ENCODE results near the gene HEYL. TPM values are rescaled to one million over a fixed set of nuclear protein-coding genes. Genes with fewer than 3 reads are reported as not detected.

HEYL gene
- total and polyA plus RNA-seq, 9 of the 15 experiments (the other 6 are each of a cell fraction or from before 2014, with no cell fraction given) = 0.13 to 0.89 (median 0.25) TPM

DNA sequence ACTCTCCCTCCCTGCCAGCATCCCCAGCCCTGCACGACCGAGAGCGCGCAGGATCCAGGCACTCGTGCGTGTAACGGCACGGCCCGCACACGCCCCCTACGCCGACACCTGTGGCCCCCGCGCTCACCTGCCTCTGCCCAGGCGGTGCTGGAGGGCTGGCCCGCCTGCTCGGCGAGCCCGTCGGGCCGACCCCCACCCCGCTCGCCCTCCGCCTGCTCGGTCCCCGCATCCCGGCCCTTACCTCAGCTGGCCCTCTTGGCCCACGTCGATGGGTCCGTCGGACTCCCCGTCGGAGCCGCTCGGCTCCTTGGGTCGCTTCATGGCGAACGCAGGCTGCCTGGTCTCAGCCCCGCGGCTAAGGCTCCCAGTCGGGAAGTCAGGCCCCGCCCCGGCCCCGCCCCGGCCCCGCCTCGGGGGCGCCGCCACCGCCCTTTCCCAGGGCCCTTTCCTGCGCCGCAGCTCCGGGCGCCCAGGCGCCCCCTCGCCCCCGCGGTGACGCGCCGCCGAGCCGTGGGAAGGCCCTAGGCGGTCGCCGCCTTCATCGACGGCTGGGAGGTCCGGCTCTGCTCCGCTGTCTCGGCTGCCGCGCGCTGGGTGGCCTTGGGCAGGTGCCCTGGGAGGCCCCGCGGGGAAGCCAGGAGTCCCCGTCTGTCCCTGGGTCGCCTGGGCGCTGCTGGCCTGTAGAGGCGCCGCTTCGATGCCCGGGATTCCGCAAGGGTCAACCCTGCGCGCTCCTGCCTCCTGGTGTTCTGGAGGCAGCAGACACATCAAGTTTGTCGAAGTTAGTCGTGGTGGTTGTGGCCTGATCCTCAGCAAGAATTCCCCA lies at the start of gene HEYL (continued):
- TF ChIP-seq, protein P1, sequence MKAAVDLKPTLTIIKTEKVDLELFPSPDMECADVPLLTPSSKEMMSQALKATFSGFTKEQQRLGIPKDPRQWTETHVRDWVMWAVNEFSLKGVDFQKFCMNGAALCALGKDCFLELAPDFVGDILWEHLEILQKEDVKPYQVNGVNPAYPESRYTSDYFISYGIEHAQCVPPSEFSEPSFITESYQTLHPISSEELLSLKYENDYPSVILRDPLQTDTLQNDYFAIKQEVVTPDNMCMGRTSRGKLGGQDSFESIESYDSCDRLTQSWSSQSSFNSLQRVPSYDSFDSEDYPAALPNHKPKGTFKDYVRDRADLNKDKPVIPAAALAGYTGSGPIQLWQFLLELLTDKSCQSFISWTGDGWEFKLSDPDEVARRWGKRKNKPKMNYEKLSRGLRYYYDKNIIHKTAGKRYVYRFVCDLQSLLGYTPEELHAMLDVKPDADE (conservative IDR thresholded peaks at IDR 0.05; ENCODE audit: control insufficient read depth, low read depth, low read length) = no peak; the same call in 1 of the 2 replicates
- TF ChIP-seq, protein P2, sequence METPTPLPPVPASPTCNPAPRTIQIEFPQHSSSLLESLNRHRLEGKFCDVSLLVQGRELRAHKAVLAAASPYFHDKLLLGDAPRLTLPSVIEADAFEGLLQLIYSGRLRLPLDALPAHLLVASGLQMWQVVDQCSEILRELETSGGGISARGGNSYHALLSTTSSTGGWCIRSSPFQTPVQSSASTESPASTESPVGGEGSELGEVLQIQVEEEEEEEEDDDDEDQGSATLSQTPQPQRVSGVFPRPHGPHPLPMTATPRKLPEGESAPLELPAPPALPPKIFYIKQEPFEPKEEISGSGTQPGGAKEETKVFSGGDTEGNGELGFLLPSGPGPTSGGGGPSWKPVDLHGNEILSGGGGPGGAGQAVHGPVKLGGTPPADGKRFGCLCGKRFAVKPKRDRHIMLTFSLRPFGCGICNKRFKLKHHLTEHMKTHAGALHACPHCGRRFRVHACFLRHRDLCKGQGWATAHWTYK (CRISPR knock-in tag; IDR thresholded peaks at IDR 0.05) = peak; percentile 33
- TF ChIP-seq EP300 (IDR thresholded peaks at IDR 0.05; ENCODE audit: low read length) (no peak), SRF (CRISPR knock-in tag; IDR thresholded peaks at IDR 0.05) (no peak), POLR2AphosphoS5 (IDR thresholded peaks at IDR 0.05; ENCODE audit: control insufficient read depth, insufficient read depth, low read depth, low read length) (no peak), STAT5B (CRISPR knock-in tag; IDR thresholded peaks at IDR 0.05) (no peak), PTRF (tag; IDR thresholded peaks at IDR 0.05) (no peak), HDAC1 (IDR thresholded peaks at IDR 0.05) (no peak; a peak in 1 of 4 replicates), IRF2 (CRISPR knock-in tag; IDR thresholded peaks at IDR 0.05) (no peak), EZH2 (IDR thresholded peaks at IDR 0.05; ENCODE audit: borderline replicate concordance, low read depth, low read length) (no peak), ZNF75A (CRISPR knock-in tag; IDR thresholded peaks at IDR 0.05) (no peak), FOSL1 (tag; conservative IDR thresholded peaks at IDR 0.05) (peak; percentile 43; the same call in 1 of the 2 replicates), ZNF583 (CRISPR knock-in tag; IDR thresholded peaks at IDR 0.05) (no peak)
- TF ChIP-seq, protein P3, sequence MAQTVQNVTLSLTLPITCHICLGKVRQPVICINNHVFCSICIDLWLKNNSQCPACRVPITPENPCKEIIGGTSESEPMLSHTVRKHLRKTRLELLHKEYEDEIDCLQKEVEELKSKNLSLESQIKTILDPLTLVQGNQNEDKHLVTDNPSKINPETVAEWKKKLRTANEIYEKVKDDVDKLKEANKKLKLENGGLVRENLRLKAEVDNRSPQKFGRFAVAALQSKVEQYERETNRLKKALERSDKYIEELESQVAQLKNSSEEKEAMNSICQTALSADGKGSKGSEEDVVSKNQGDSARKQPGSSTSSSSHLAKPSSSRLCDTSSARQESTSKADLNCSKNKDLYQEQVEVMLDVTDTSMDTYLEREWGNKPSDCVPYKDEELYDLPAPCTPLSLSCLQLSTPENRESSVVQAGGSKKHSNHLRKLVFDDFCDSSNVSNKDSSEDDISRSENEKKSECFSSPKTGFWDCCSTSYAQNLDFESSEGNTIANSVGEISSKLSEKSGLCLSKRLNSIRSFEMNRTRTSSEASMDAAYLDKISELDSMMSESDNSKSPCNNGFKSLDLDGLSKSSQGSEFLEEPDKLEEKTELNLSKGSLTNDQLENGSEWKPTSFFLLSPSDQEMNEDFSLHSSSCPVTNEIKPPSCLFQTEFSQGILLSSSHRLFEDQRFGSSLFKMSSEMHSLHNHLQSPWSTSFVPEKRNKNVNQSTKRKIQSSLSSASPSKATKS (CRISPR knock-in tag; IDR thresholded peaks at IDR 0.05) = no peak
- TF ChIP-seq, protein P4, sequence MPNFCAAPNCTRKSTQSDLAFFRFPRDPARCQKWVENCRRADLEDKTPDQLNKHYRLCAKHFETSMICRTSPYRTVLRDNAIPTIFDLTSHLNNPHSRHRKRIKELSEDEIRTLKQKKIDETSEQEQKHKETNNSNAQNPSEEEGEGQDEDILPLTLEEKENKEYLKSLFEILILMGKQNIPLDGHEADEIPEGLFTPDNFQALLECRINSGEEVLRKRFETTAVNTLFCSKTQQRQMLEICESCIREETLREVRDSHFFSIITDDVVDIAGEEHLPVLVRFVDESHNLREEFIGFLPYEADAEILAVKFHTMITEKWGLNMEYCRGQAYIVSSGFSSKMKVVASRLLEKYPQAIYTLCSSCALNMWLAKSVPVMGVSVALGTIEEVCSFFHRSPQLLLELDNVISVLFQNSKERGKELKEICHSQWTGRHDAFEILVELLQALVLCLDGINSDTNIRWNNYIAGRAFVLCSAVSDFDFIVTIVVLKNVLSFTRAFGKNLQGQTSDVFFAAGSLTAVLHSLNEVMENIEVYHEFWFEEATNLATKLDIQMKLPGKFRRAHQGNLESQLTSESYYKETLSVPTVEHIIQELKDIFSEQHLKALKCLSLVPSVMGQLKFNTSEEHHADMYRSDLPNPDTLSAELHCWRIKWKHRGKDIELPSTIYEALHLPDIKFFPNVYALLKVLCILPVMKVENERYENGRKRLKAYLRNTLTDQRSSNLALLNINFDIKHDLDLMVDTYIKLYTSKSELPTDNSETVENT (CRISPR knock-in tag; IDR thresholded peaks at IDR 0.05) = no peak
- TF ChIP-seq, protein P5, sequence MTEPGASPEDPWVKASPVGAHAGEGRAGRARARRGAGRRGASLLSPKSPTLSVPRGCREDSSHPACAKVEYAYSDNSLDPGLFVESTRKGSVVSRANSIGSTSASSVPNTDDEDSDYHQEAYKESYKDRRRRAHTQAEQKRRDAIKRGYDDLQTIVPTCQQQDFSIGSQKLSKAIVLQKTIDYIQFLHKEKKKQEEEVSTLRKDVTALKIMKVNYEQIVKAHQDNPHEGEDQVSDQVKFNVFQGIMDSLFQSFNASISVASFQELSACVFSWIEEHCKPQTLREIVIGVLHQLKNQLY (CRISPR knock-in tag; conservative IDR thresholded peaks at IDR 0.05) = no peak
- TF ChIP-seq, protein P6, sequence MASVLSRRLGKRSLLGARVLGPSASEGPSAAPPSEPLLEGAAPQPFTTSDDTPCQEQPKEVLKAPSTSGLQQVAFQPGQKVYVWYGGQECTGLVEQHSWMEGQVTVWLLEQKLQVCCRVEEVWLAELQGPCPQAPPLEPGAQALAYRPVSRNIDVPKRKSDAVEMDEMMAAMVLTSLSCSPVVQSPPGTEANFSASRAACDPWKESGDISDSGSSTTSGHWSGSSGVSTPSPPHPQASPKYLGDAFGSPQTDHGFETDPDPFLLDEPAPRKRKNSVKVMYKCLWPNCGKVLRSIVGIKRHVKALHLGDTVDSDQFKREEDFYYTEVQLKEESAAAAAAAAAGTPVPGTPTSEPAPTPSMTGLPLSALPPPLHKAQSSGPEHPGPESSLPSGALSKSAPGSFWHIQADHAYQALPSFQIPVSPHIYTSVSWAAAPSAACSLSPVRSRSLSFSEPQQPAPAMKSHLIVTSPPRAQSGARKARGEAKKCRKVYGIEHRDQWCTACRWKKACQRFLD (CRISPR knock-in tag; IDR thresholded peaks at IDR 0.05) = no peak

Measured in K562 (cell line).